AG04449 (cell line): ENCODE measurements around the gene CSNK1G1.

ENCODE experiments used
- CTCF ChIA-PET: fragments of 350-600 bp; formaldehyde crosslinking; extraction: SDS; loops from one replicate; lab custom pipeline; 2021; ENCODE audit warnings: antibody characterized with exemption; lab: Yijun Ruan, JAX
- POLR2A ChIA-PET: fragments of 400-600, 350-600 bp; formaldehyde crosslinking; extraction: SDS; loops from one replicate; lab custom pipeline; 2020; ENCODE audit warnings: antibody characterized with exemption, inconsistent platforms; lab: Yijun Ruan, JAX
- DNase-seq: peaks from one replicate; pipeline ENCODE4 v3.0.0-alpha.2; 2010; ENCODE audit warnings: low read depth, low spot score
- H3K4me3 ChIP-seq: 2 replicates; pipeline ENCODE4 v1.5.1; 2011; ENCODE audit warnings: low read depth, mild to moderate bottlenecking, control low read depth, low read length
- TF ChIP-seq, protein P1 (sequence below): IDR thresholded peaks from one replicate; pipeline ENCODE4 v1.5.1; 2011; ENCODE audit warnings: mild to moderate bottlenecking, moderate library complexity, low read length, control low read depth, inconsistent platforms; ENCODE audit not compliant: insufficient read depth; ENCODE audit errors: missing control alignments

The CSNK1G1 gene

GRCh38 chr15:64182859-64183370 lies 173.1 kb downstream of the CSNK1G1 start:
- ChIA-PET POLR2A (no interaction called here), CTCF (no interaction called here)
- H3K4me3 ChIP-seq: no peak overlapping the region
- TF ChIP-seq, protein P1, sequence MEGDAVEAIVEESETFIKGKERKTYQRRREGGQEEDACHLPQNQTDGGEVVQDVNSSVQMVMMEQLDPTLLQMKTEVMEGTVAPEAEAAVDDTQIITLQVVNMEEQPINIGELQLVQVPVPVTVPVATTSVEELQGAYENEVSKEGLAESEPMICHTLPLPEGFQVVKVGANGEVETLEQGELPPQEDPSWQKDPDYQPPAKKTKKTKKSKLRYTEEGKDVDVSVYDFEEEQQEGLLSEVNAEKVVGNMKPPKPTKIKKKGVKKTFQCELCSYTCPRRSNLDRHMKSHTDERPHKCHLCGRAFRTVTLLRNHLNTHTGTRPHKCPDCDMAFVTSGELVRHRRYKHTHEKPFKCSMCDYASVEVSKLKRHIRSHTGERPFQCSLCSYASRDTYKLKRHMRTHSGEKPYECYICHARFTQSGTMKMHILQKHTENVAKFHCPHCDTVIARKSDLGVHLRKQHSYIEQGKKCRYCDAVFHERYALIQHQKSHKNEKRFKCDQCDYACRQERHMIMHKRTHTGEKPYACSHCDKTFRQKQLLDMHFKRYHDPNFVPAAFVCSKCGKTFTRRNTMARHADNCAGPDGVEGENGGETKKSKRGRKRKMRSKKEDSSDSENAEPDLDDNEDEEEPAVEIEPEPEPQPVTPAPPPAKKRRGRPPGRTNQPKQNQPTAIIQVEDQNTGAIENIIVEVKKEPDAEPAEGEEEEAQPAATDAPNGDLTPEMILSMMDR: no peak
- no peak for DNase-seq

DNA sequence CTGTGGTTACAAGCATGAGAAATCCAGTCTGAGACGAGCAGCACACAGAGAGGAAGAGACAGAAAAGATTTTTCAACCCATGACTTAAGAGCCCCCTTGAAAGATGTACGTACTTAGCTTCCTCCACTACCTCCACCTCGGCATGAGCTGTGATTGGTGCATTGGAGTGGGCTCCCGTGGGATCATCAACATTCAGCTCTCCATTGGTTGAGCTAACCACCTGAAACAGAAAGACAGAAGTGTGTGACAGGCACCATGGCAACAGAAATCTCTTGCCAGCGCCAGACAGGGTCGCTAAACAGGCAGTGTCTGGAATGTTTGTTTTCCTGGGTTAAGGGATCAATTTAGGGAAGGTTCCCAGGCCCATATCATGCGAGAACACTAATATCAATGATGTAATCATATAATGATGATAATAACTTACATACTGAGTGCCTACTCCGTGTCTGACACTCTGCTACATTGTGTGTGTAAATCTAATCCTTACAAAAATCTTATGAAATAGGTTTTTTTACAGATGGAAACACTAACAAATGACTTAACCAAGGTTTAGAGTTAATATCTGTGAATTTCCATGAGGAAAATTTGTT lies 175.6 kb downstream of the CSNK1G1 start:
- TF ChIP-seq, protein P1: no peak
- CTCF ChIA-PET: interaction anchor here (0.7 kb wide), 1 partner anchor 27 kb away, joined by 3 read pairs; no protein-coding TSS in a partner anchor
- POLR2A ChIA-PET: interaction anchor here (0.6 kb wide), 1 partner anchor 542 kb away, joined by 3 read pairs; no protein-coding TSS in a partner anchor
- DNase-seq: no peak
- no peak overlapping the region for H3K4me3 ChIP-seq

- H3K4me3 ChIP-seq: no peak overlapping the region
- no peak for DNase-seq
- ChIA-PET POLR2A (no interaction called here), CTCF (interaction anchor here (3.8 kb wide), 1 partner anchor 13 kb away, joined by 19 read pairs; no protein-coding TSS in a partner anchor)
- TF ChIP-seq, protein P1: no peak
Observed at GRCh38 chr15:64166102-64166890, 189.7 kb downstream of the CSNK1G1 start.

- DNase-seq: no peak
- CTCF ChIA-PET: interaction anchor here (1.4 to 3.8 kb wide), 4 partner anchors 11 to 196 kb away, joined by 4 to 19 read pairs (median 6); no protein-coding TSS in a partner anchor
- TF ChIP-seq, protein P1: no peak
- POLR2A ChIA-PET: interaction anchor here (2.8 kb wide), 1 partner anchor 11 kb away, joined by 11 read pairs; no protein-coding TSS in a partner anchor
- H3K4me3 ChIP-seq: no peak overlapping the region
Observed at GRCh38 chr15:64164436-64164835, 191.5 kb downstream of the CSNK1G1 start.

DNA sequence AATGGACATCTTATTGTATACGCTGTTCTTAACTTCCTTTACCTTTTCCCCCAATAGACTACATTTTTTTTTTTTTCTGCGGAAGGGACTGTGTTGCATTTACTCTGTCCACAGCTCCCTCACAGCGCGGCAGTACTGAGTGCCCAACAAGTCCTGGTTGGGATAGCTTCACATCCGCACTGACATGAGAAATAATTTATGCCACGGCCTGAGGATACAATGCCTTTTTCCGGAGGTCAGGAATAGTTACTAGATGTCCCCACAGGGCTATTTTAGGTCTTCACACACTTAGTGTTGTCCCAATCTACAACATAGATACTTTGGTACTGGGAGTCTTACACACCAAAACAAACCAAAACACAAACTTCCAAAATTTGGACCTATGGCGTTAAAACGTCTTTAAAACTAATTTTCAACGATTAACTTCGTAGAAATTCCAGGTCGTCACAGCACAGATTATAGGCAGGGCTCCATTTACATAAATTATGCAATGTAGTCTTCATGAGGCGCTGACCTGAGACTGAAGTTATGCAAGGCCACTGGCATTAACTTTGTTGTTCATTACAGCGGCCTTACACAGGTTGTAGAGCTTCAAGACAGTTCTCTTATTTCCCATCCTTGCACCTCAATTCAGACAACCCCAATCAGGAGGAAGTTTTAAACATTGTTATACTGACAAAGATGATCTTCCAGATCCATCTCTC lies 192.2 kb downstream of the CSNK1G1 start:
- DNase-seq: no peak
- ChIA-PET CTCF (interaction anchor here (0.6 to 3.8 kb wide), 10 partner anchors 8 to 223 kb away, joined by 3 to 39 read pairs (median 4); partner anchors contain the start of gene TRIP4), POLR2A (interaction anchor here (1.0 to 2.8 kb wide), 3 partner anchors 10 to 23 kb away, joined by 3 to 11 read pairs (median 4); no protein-coding TSS in a partner anchor)
- peak overlapping the region; percentile 54 for H3K4me3 ChIP-seq
- TF ChIP-seq, protein P1: no peak
